HG03175 (cell line): ENCODE data around the gene TMEM106C.

ENCODE experiments used
- ATAC-seq: cut with Tn5 transposase; IDR thresholded peaks from one replicate; pipeline ENCODE4 v1.9.1; 2021; ENCODE audit warnings: mild to moderate bottlenecking, moderate library complexity; ENCODE audit not compliant: unreplicated experiment

The TMEM106C gene

GRCh38 chr12:47978598-47978873, 15.1 kb downstream of the TMEM106C start:
- ATAC-seq: no peak

- no peak for ATAC-seq
These were observed 15.8 kb downstream of the TMEM106C start for GRCh38 chr12:47979166-47979565.

- ATAC-seq: no peak
These were observed 16.3 kb downstream of the TMEM106C start for GRCh38 chr12:47979686-47980085.

GRCh38 chr12:47980197-47980596, 16.8 kb downstream of the TMEM106C start:
- no peak for ATAC-seq

- no peak for ATAC-seq
These were observed 17.5 kb downstream of the TMEM106C start for GRCh38 chr12:47980779-47981495.

GRCh38 chr12:47981496-47982260, 18.3 kb downstream of the TMEM106C start:
- no peak for ATAC-seq

GRCh38 chr12:47982311-47982710, 18.9 kb downstream of the TMEM106C start:
- ATAC-seq: no peak

GRCh38 chr12:47982770-47983169, 19.4 kb downstream of the TMEM106C start:
- ATAC-seq: no peak

GRCh38 chr12:47983541-47984115, 20.2 kb downstream of the TMEM106C start:
- ATAC-seq: no peak

- ATAC-seq: no peak
These were observed 21.0 kb downstream of the TMEM106C start for GRCh38 chr12:47984331-47984801.

- no peak for ATAC-seq
These were observed 22.3 kb downstream of the TMEM106C start for GRCh38 chr12:47985596-47986290.

- ATAC-seq: no peak
These were observed 22.9 kb downstream of the TMEM106C start for GRCh38 chr12:47986291-47986660.

GRCh38 chr12:47986832-47987231, 23.4 kb downstream of the TMEM106C start:
- no peak for ATAC-seq

GRCh38 chr12:47987411-47988072, 24.1 kb downstream of the TMEM106C start:
- no peak for ATAC-seq

- ATAC-seq: no peak
These were observed 25.0 kb downstream of the TMEM106C start for GRCh38 chr12:47988073-47989022.

- no peak for ATAC-seq
These were observed 25.6 kb downstream of the TMEM106C start for GRCh38 chr12:47989023-47989417.

GRCh38 chr12:47989666-47990065, 26.3 kb downstream of the TMEM106C start:
- ATAC-seq: no peak

GRCh38 chr12:47990351-47991105, 27.1 kb downstream of the TMEM106C start:
- peak; percentile 95 for ATAC-seq
